ENCODE measurements around the gene NADK2.

NADK2 gene

DNA sequence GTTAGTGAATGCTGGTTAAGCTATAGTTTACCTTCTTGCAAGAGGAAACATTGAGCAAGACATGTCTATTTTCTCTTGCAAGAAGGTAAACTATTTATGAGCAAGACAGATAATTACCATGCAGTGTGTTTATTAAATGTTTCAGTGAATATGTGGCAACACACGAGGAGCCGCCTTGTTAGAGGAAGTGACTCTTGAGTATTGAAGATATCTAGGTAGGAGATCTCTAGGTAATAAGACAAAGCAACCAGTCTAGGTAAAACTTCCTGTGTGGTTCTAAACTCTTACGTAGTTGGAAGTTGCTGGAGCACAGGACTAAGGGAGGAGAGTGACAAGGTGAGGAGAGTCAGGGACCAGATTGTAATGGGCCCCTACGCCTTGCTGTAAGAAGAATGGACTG is 73.0 kb downstream of the NADK2 start:
- TF ChIP-seq ZBTB7A (IDR thresholded peaks at IDR 0.05; ENCODE audit: low read depth) (no peak), TAF1 (IDR thresholded peaks at IDR 0.05; ENCODE audit: low read depth) (no peak), EP300 (IDR thresholded peaks at IDR 0.05; ENCODE audit: borderline replicate concordance) (no peak), YY1 (IDR thresholded peaks at IDR 0.05; ENCODE audit: low read depth) (no peak), FOXM1 (IDR thresholded peaks at IDR 0.05; ENCODE audit: borderline replicate concordance, low read depth) (no peak), NFIC (IDR thresholded peaks at IDR 0.05) (no peak), TCF12 (IDR thresholded peaks at IDR 0.05; ENCODE audit: low read depth) (no peak)
- TF ChIP-seq, protein P1, sequence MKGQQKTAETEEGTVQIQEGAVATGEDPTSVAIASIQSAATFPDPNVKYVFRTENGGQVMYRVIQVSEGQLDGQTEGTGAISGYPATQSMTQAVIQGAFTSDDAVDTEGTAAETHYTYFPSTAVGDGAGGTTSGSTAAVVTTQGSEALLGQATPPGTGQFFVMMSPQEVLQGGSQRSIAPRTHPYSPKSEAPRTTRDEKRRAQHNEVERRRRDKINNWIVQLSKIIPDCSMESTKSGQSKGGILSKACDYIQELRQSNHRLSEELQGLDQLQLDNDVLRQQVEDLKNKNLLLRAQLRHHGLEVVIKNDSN (IDR thresholded peaks at IDR 0.05) = no peak

DNA sequence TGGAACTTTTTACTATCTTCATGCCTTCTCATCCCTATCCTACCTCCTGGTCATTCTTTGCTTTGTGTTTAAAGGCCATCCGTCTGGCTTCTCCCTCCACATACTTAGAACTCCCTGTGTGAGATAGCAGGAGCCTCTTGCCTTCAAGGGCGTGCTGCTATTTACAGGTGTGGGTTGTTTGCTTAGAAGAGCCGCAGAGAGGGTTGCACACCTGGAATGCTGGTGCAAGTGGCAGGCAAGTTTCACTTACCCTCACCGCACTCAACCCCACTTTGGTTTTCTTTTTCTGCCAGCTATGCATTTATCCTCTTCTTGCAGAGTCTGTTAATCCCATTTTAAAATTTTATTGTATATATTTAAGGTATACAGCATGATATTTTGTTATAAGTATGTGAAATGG is 77.3 kb downstream of the NADK2 start:
- TF ChIP-seq EGR1 (IDR thresholded peaks at IDR 0.05) (no peak), CEBPB (IDR thresholded peaks at IDR 0.05) (no peak), RAD21 (IDR thresholded peaks at IDR 0.05; ENCODE audit: low read depth) (no peak), TAF1 (IDR thresholded peaks at IDR 0.05; ENCODE audit: low read depth) (no peak), EP300 (IDR thresholded peaks at IDR 0.05; ENCODE audit: borderline replicate concordance) (no peak), CREB1 (IDR thresholded peaks at IDR 0.05; ENCODE audit: low read depth) (no peak), ZBTB7A (IDR thresholded peaks at IDR 0.05; ENCODE audit: low read depth) (no peak), FOXM1 (IDR thresholded peaks at IDR 0.05; ENCODE audit: borderline replicate concordance, low read depth) (no peak), NFIC (IDR thresholded peaks at IDR 0.05) (no peak), TEAD4 (IDR thresholded peaks at IDR 0.05) (no peak), TCF12 (IDR thresholded peaks at IDR 0.05; ENCODE audit: low read depth) (no peak), YY1 (IDR thresholded peaks at IDR 0.05; ENCODE audit: low read depth) (no peak)
- TF ChIP-seq, protein P2, sequence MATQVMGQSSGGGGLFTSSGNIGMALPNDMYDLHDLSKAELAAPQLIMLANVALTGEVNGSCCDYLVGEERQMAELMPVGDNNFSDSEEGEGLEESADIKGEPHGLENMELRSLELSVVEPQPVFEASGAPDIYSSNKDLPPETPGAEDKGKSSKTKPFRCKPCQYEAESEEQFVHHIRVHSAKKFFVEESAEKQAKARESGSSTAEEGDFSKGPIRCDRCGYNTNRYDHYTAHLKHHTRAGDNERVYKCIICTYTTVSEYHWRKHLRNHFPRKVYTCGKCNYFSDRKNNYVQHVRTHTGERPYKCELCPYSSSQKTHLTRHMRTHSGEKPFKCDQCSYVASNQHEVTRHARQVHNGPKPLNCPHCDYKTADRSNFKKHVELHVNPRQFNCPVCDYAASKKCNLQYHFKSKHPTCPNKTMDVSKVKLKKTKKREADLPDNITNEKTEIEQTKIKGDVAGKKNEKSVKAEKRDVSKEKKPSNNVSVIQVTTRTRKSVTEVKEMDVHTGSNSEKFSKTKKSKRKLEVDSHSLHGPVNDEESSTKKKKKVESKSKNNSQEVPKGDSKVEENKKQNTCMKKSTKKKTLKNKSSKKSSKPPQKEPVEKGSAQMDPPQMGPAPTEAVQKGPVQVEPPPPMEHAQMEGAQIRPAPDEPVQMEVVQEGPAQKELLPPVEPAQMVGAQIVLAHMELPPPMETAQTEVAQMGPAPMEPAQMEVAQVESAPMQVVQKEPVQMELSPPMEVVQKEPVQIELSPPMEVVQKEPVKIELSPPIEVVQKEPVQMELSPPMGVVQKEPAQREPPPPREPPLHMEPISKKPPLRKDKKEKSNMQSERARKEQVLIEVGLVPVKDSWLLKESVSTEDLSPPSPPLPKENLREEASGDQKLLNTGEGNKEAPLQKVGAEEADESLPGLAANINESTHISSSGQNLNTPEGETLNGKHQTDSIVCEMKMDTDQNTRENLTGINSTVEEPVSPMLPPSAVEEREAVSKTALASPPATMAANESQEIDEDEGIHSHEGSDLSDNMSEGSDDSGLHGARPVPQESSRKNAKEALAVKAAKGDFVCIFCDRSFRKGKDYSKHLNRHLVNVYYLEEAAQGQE (IDR thresholded peaks at IDR 0.05; ENCODE audit: low read depth) = no peak
- TF ChIP-seq, protein P1 (IDR thresholded peaks at IDR 0.05) = no peak
- TF ChIP-seq, protein P3, sequence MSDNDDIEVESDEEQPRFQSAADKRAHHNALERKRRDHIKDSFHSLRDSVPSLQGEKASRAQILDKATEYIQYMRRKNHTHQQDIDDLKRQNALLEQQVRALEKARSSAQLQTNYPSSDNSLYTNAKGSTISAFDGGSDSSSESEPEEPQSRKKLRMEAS (IDR thresholded peaks at IDR 0.05) = no peak

DNA sequence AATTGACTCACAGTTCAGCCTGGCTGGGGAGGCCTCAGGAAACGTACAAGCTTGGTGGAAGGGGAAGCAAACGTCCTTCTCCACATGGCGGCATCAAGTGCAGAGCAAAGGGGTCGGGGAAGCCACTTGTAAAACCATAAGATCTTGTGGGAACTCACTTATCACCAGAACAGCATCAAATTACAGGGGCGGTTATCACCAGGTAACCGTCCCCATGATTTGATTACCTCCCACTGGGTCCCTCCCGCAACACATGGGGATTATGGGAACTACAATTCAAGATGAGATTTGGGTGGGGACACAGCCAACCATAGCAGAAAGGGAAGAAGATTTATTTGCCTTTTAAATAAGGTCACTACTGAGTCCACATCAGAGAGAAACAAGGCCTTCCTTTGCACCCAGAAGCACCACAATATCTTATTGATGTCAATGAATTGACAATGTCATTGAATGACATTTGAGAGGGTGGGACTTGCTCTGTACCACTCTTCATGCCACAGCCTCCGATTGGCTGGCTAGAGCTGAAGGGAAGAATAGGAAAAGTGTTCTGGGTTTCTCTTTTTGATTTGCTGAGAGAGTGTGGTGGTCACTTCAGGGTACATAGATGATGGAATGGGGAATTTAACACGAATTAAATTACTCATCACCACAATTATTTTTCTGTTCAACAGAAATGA is 78.8 kb downstream of the NADK2 start:
- TF ChIP-seq TEAD4 (IDR thresholded peaks at IDR 0.05) = no peak
- TF ChIP-seq CEBPB (IDR thresholded peaks at IDR 0.05) = no peak
- no peak for TF ChIP-seq CREB1 (IDR thresholded peaks at IDR 0.05; ENCODE audit: low read depth)
- TF ChIP-seq EP300 (IDR thresholded peaks at IDR 0.05; ENCODE audit: borderline replicate concordance) = no peak
- no peak for TF ChIP-seq EGR1 (IDR thresholded peaks at IDR 0.05)

DNA sequence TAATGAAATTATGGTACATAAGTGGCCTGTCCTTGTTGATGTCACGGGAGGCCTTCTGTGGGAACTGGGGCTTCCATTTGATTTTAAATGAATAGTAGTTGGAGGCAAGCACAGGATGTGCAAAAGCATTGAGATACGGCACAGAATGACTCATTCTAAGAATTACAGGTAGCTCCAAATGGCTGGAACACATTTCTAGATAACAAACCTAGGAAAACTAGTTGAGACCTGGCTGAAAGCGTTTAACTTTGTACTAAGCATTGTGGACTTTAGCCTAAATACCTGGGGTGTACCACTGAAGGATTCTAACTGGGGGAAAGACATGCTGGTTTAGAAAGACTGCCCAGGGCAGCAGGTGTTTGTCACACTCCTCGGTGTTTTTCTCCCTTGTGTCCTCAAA is 80.4 kb downstream of the NADK2 start:
- TF ChIP-seq, protein P2 (IDR thresholded peaks at IDR 0.05; ENCODE audit: low read depth) = no peak
- TF ChIP-seq TCF12 (IDR thresholded peaks at IDR 0.05; ENCODE audit: low read depth) (no peak), CEBPB (IDR thresholded peaks at IDR 0.05) (no peak), RAD21 (IDR thresholded peaks at IDR 0.05; ENCODE audit: low read depth) (no peak), CREB1 (IDR thresholded peaks at IDR 0.05; ENCODE audit: low read depth) (no peak), YY1 (IDR thresholded peaks at IDR 0.05; ENCODE audit: low read depth) (no peak), TEAD4 (IDR thresholded peaks at IDR 0.05) (no peak), FOXM1 (IDR thresholded peaks at IDR 0.05; ENCODE audit: borderline replicate concordance, low read depth) (no peak)
- TF ChIP-seq, protein P3 (IDR thresholded peaks at IDR 0.05) = no peak

DNA sequence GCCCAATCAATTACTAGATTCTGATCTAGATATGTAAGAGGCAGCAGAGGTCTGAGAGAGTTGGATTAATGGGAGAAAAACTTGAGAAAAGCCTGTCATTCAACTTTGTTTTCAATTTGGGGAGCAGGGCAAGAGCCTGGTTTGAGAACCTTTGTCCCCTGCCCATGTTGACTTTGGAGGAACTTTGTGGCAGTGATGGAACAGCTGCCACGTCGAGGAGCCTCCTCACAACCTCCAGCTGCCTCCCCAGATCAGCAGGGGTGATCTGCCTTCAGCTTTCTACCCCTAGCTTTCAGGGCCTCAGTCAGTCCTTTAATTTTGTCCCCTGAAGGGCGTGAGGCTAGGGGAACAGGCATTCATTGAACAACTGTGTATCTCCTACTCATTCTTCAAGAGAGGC is 81.1 kb downstream of the NADK2 start:
- TF ChIP-seq NFIC (IDR thresholded peaks at IDR 0.05) = no peak
- TF ChIP-seq TAF1 (IDR thresholded peaks at IDR 0.05; ENCODE audit: low read depth) = no peak
- no peak for TF ChIP-seq TCF12 (IDR thresholded peaks at IDR 0.05; ENCODE audit: low read depth)
- TF ChIP-seq ZBTB7A (IDR thresholded peaks at IDR 0.05; ENCODE audit: low read depth) = no peak
- TF ChIP-seq CEBPB (IDR thresholded peaks at IDR 0.05) = no peak
- TF ChIP-seq, protein P2 (IDR thresholded peaks at IDR 0.05; ENCODE audit: low read depth) = no peak
- TF ChIP-seq, protein P3 (IDR thresholded peaks at IDR 0.05) = no peak
- TF ChIP-seq EP300 (IDR thresholded peaks at IDR 0.05; ENCODE audit: borderline replicate concordance) = no peak
- no peak for TF ChIP-seq CREB1 (IDR thresholded peaks at IDR 0.05; ENCODE audit: low read depth)
- TF ChIP-seq RAD21 (IDR thresholded peaks at IDR 0.05; ENCODE audit: low read depth) = no peak
- no peak for TF ChIP-seq EGR1 (IDR thresholded peaks at IDR 0.05)
- TF ChIP-seq TEAD4 (IDR thresholded peaks at IDR 0.05) = no peak
- TF ChIP-seq, protein P1 (IDR thresholded peaks at IDR 0.05) = no peak
- no peak for TF ChIP-seq YY1 (IDR thresholded peaks at IDR 0.05; ENCODE audit: low read depth)
- TF ChIP-seq FOXM1 (IDR thresholded peaks at IDR 0.05; ENCODE audit: borderline replicate concordance, low read depth) = no peak
